HG03442 (cell line): Measurements from ENCODE around the gene ACP5.

Source experiments
- ATAC-seq: cut with Tn5 transposase; IDR thresholded peaks from one replicate; pipeline ENCODE4 v1.9.1; 2021; ENCODE audit warnings: mild to moderate bottlenecking, moderate library complexity; ENCODE audit not compliant: unreplicated experiment

The ACP5 gene

GRCh38 chr19:11550265-11550664 is 27.2 kb downstream of the ACP5 start:
- no peak for ATAC-seq

- no peak for ATAC-seq
Measured at GRCh38 chr19:11549386-11549953, 28.0 kb downstream of the ACP5 start.

GRCh38 chr19:11547929-11548700 is 29.3 kb downstream of the ACP5 start:
- no peak for ATAC-seq

DNA sequence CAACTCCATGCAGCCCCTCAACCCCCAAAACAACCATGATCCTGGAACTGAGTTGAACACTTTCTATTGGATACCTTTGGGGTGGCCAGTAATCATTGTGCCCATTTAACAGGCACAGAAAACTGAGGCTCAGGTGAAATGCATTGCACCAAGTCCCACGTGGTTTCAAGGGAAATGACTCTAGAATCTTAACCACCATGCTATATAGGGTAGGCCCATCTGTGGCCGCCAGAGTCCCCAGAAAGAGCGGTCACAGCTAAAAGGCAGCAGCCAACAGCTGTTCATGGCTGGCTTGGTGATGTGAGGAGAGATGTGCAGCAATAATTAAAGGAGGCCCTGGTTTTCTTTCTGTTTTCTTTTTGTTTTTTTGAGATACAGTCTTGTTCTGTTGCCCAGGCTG is 36.2 kb downstream of the ACP5 start:
- no peak for ATAC-seq

- no peak for ATAC-seq
Measured at GRCh38 chr19:11540645-11541044, 36.8 kb downstream of the ACP5 start.

- ATAC-seq, result no peak
Measured at GRCh38 chr19:11539495-11540365, 37.7 kb downstream of the ACP5 start.

DNA sequence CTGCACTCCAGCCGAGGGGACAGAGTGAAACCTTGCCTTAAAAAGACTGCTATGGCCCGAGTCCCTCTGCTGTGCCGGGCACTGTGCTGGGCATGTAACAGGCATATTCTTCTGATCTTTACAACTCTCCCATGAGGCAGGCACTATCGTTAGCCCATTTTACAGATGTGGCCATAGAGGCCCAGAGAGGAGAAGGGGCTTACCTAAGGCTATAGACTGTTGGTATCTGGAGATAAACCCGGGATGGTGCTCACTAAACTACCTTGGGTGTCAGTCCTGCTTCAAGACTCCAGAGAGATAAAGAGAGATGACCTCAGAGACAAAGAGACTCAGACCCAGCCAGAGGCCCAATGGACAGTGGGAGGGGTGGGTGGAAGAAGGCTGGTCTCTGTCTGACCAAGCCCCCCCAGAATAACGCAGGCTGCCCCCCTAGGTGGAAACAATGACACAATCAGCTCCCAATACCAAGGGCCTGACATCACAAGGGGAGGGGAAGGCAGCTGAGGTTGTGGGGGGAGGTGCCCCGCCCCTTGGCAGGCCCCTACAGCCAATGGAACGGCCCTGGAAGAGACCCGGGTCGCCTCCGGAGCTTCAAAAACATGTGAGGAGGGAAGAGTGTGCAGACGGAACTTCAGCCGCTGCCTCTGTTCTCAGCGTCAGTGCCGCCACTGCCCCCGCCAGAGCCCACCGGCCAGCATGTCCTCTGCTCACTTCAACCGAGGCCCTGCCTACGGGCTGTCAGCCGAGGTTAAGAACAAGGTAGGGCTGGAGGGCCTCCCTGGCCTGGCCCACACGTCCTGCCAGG is 39.0 kb downstream of the ACP5 start, which contains the start of gene CNN1:
TSS of gene CNN1 (plus strand) at position 620 of the 805 bp plus-strand sequence. CDS start at position 697, 77 bp downstream.
- ATAC-seq, result no peak

GRCh38 chr19:11535792-11536595 is 41.5 kb downstream of the ACP5 start:
- peak; percentile 71 for ATAC-seq

DNA sequence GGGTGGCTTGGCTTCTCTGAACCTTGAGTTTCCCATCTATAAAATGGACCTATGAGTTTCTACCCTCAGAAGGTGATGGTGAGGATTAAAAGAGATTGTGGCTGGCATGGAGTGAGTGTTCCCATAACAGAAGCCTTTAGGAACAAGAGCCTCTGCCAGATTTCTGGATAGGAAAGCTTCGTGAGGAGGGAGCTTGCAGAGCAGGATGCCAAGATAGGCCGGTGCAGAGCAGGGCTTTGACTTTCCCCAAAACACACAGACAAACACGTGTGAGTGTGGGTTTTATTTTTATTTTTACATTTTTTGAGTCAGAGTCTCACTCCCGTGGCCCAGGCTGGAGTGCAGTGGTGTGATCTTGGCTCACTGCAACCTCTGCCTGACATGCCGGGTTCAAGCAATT is 42.5 kb downstream of the ACP5 start:
- ATAC-seq, result no peak

- no peak for ATAC-seq
Measured at GRCh38 chr19:11534538-11534937, 42.9 kb downstream of the ACP5 start.

- no peak for ATAC-seq
Measured at GRCh38 chr19:11530432-11530831, 47.0 kb downstream of the ACP5 start.

GRCh38 chr19:11528551-11529341 is 48.7 kb downstream of the ACP5 start, which contains the start of gene ECSIT:
Gene ECSIT, minus strand, starts transcription at chr19:11529134. Its CDS starts 9,964 bp downstream, at chr19:11519170.
- ATAC-seq, result peak; percentile 92
